ENCODE data around the gene PDGFB.
A peak's percentile ranks its signal among the peaks of the same experiment; 100 is the strongest.

Gene PDGFB

DNA sequence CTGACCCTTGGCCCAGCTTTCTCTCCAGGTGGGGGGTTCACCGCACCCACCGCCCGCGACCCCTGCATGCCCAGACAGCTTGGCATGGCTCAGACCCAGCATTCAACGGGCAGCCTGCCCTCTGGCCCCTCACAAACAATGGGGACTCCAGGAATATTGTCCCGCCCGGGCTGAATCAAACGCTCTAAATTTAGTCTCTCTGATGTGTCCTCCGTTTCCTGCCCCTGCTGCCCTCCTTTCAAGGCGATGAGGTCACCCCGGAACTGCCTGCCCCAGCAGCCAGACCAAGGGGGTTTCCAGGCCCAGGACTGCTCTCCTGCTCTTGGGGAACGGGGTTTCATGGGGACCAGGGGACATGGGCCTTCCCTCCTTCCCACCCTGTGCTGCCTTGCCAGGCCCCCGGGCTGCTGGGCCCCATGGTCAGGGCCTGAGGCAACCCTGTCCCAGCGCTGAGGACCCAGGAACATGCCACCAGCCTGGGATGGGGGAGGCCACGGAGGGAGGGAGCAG lies 10.1 kb upstream of the PDGFB start:
- peak in 1 of 3 experiments; percentile 26 for DNase-seq (ENCODE audit: low read depth in 3 of 3)

DNA sequence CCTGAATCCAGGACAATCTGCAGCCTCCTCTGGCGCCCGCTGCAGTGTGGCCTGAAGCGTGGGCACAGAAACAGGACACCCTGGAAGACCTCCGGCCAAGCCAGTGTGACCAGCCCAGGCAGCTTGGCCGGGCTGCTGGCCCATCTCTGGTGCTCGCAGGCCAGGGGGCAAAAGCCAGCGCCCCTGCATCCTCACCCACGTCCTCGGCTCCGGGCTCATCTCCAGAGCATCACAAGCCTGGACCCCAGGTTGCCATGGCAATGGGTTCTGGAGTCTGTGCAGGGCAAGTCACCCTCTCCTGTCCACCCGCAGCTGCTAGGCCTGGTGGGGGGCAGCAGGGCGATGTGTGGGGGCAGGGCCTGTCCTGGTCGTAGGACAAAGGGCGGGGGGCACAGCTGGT lies 9.3 kb upstream of the PDGFB start:
- no peak for DNase-seq (ENCODE audit: low read depth in 3 of 3)

DNA sequence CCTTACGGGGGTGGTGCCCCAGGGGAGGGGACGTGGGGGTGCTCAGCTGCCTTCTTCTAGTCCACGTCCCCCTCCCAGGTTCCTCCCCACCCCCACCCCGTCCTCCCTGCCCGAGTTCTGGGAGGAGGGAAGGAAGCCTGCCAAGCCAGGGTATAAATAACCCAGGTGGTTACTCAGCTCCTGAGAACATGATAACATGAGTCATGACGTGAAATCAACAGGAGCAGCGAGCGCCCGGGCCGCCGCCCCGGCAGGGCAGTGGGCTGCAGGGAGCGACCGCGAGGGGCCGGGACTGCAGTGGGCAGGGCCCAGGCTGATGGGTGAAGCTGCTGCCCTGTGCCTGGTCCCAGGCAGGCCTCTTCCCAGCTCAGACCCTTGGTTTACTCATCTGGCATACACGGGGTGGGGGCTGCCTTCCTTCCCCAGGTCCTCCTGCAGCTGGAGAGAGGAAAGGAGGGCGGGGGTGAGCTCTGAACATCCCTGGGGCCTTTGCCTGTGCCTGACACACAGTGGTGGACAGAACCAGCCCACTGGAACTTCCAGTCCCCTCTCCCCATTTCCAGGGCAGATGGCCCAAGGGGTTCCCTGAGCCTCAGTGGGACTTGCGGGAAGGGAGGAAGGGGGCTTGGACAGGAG lies 8.8 kb upstream of the PDGFB start:
- DNase-seq (ENCODE audit: low read depth in 3 of 3) = no peak

DNA sequence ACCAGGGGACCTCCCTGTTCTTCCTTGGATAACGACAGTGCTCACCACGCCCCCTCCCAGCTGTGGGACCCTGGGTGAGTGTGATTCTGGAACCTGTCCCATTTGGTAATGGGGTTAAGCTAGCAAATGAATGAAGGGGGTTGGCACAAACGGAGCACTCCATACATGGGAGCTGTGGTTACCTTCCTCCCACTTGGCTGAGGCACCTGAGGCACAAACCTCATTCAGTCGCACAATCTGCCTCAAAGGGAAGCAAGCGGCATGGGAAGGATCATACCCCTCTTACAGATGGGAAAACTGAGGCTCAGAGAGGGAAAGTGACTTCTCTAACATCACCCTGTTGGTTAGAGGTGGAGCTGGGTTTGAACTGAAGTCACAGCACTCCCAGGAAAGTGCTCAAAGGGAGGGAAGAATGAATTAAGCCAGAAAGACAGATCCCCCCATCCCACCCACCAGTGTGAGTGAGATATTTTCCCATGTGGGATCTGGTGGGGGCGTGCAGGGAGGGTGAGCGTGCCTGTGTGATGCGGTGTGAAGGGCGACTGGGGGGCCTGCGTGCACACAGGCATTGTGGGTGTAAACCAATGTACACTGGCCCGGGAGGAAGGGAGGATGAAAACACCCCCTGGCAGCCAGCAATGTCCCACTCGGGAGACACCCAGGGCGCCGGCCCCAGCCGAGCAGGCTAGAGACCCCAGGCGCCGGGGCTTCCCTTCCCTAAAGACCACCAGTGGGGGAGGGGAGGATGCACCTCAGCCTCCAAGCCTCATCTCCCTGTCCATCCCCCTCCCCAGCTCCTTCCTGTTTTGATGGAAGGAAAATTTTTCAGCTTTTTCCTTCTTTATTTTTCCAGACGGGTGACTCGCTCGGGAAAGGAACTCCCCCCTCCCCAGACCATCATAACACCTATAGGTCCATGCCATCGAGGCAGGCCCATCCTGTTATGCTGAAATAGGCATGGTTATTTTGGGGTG lies 8.0 kb upstream of the PDGFB start:
- no peak for DNase-seq (ENCODE audit: low read depth in 3 of 3)

DNA sequence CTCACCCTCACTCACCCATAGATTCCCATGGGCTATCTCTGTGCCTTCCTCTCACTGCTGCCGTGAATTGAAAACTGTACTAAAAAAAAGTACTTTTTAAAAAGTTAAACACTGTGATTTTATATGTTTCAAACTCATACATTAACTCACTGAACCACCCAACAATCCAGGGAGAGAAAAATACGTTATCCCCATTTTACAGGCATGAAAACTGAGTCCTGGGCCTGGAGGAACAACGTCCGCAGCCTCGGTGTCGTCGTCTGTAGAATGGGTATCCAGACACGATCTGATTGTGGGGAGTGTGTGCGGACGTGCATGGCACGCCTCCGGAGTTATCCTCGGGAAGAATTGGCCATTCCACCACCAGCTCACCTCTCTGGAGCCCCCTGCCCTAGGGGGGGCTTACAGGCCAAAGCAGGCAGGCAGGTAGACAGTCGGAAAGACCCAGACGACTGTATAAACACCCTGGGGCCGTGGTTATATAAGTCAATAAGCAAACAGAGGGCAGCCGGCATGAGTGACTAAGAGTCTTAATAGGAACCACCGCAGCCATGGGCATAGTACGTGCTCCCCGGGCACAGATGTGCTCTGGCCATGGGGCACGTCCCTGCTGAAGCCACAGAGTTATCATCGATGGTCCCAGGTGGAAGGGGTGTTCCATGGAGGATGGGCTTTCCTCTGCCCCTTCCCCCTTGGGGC lies 7.1 kb upstream of the PDGFB start:
- DNase-seq (ENCODE audit: low read depth in 3 of 3) = no peak

DNA sequence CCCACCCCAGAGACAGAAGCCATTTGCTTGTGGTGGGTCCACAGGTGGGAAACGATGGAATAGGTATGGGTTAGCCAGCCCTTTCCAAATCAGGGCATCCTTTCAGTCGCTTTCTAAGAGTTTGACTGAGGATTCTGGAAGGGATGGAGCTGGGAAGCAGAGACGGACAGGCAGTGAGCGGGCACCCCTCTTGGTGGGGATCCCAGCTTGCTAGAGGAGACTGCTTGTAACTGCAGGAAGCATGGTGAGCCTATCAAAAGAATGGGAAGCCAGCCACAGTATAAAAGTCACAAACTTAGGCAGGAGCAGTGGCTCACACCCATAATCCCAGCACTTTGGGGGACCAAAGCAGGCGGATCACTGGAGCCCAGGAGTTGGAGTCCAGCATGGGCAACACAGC lies 6.1 kb upstream of the PDGFB start:
- DNase-seq (ENCODE audit: low read depth in 3 of 3) = no peak

DNA sequence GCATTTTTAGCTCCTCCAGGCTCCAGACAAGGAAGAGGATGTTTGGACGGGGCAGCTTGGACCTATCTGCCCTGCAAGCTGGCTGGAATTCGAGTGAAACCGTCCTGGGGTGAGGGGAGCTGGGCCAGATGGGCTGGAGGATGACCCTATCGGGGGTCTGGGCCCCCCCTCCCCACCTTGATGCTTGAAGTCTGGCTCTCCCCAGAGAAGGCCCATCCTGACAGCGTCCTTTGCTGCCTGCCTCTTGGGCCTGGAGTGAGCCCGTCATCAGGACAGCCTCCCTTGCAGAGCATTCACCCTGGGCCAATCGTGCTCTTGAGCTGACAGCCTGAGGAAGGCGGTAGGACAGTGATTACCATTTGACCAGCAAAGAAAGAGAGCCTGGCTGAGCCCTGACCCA lies 5.3 kb upstream of the PDGFB start:
- DNase-seq (ENCODE audit: low read depth in 3 of 3) = no peak

DNA sequence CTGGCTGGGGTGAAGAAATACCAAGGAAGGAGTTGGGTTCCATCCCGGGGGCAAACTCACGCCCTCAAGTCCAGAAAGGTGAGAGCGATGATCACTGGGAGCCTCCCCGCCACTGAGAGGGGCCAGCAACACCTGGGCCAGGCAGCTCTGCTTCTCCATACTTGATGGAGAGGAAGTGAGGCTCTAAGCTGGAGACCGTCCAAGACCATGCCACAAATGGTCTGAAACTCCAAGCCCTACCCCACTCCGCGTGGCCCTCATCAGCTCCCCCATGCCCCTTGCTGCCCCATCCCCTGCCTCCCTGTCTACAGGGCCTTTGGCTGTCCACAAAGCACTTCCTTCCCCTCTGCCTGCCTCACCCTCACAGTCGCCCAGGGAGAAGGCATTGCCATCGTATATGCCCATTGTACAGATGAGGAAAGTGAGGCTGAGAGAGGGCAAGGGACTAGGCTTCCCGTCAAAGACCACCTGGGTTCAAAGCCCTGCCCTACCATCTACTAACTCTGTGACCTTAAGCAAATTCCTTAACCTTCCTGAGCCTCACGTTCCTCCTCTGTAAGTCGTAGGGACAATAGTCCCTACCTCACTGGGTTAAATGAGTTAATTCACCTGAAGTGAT lies 4.4 kb upstream of the PDGFB start:
- no peak for DNase-seq (ENCODE audit: low read depth in 3 of 3)

DNA sequence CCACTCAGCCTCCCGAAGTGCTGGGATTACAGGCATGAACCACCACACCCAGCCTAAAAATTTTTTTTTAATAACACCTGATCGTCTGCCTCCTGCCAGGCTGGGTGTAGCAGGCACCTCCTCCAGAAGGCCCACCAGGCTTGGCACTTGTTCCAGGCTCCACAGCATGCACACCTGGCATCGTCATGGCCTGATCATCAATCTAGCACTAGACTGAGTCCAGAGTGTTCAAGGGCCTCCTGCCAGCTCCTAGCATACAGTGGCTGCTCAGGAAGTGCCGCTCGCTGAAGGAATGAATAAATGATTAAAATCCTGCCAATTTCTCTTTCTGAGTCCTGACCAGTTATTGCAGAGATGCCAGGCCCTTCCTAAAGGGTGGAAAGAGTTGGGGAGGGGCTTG lies 3.5 kb upstream of the PDGFB start:
- DNase-seq (ENCODE audit: low read depth in 3 of 3) = no peak

DNA sequence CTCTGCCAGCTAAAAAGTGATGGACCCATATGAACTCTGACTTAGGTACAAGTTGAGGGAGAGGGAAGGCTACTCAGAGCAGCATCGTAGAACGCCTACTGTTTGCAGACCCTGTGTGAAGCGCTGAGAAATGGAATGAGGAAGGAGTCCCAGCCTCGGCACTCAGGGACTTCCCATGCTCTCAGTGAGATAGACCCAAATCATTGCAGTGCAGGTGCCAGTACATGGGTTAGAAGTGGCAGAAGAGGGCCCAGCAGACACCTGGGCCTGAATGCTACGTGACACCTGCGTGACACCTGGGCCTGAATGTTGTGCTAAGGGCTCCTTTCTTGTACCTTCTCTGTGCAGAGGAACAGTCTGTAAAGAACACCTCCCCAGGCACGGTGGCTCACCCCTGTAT lies 2.6 kb upstream of the PDGFB start:
- no peak for DNase-seq (ENCODE audit: low read depth in 3 of 3)

DNA sequence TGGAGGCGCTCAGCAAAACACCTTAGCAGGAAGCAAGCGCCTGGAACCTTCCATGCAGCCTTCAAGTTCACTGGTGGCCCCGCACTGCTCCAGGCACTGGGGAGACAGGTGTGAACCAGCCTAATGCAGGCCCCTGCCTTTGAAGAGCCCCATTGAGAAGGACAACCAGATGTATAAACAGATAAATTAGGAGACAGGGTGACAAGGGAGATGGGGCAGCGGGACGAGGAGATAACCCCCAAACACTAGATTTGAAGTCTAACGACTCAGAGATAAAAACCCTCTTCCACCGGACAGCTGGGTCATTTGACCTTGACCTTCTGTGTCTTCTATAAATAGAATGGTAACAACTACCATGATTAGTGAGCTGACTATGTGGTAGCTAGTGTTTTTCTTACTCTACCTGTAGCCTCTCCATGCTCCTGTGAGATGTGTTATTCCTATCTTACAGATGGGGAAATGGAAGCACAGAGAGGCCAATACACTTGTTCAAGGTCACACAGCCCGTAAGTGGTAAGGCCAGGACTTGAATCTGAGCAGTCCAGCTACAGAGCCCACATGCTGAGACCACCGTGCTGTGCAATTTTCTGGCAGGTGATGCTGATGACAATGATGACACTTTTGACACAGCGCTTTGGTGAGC lies 2.0 kb upstream of the PDGFB start:
- no peak for DNase-seq (ENCODE audit: low read depth in 3 of 3)

DNA sequence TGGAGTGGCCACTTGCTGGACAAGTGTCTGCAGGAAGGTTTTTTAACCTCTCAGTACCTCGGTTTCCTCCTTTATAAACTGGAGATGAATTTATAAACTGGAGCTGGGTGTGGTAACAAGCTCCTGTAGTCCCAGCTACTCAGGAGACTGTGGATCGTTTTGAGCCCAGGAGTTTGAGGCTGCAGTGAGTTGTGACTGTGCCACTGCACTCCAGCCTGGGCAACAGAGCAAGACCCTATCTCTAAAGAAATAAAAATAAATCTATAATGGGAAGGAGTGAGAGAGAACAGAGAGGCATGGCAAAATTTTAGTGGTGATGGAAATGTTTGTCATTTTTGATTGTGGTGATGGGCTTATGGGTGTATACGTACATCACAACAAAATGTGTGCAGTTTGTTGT lies 1.4 kb upstream of the PDGFB start:
- no peak for DNase-seq (ENCODE audit: low read depth in 3 of 3)

DNA sequence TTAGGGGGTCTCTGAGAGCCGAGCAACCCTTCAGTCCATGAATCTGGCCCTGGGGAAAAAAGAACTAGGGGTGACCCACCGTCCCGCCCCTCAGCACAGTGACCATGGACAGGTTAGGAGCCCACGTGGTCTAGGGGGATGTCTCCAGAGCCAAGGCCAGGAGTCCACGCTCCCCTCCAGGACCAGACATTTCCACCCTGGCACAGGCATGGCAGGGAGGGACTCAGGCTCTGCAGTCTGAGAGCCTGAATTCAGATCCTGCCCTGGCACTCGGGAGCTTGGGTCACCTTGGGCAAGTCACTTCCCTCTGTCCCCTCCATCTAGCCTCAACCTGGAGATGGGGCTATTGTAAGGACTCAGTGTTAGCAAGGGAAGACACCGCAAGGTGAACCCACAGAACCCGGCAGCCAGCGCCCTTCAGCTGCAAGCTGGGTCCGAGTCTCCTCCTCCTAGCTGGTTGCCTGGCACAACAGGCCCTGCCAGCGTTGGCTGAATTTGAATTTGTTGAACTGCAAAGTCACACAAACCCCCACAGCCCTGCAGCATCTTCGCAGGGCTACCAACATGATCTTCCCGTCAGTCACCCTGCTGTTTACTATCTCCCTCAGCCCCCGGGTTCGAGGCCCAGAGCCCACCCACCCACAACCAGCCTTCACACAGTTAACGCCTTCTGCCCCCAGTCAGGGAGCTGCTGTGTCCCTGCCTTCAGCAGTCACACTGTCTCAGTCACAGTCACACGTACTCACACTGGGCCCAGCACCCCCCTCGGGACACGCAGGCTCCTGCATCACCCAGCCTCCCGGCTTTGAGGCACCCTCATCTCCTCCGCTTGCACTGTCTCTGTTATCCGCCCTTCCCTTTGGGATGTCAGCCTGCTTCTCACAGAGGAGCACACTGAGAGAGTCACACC lies 603 bp upstream of the PDGFB start:
- DNase-seq (ENCODE audit: low read depth in 3 of 3) = no peak

DNA sequence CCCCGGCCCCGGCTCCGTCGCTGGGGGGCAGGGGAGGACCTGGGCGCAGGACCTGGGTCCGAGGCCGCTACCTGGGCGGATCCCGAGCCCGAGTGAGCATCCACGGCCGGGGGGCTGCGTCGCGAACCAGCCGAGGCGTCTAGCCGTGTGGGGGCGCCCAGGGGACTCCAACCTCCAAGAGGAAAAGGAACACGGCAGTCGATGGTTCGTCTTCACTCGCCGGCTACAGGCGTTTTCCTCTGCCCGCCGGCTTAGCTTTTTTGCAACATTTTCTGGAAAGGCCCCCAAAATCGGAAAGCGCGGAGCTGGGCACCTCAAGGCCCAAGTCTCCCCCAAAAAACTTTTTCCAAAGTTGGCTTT lies 666 bp downstream of the PDGFB start:
- no peak for DNase-seq (ENCODE audit: low read depth in 3 of 3)

DNA sequence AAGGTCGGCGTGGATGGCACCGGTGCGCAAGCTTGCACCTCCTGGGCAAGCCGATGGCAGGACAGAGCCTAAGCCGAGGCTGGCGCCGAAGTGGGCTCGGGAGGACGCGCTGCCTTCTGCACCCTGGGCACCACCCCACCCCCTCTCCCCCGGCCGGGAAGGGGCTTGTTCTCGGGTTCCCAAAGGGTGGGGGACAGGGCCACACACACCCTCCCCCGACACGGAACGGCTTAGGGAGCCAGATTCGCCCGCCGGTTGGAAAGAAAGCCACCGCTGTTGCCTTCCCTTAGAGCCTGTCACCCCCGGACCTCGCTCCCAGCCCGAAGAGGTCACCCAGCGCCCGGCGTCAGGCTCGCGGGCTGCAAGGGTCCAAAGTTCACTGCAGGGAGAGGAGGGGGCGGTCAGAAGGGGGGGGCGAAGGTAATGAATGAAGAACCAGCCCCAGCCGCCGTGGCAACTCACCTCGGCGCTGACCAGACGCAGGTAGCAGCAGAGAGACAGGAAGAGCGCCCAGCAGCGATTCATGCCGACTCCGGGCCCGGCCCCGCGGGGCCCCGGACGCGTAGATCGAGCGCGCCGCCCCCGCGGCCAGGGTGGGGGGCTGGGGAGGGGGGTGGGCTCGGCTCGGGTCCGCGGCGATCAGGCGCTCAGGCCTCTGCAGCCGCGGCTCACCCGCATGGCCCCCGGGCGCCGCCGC lies 1.2 kb downstream of the PDGFB start:
- DNase-seq (ENCODE audit: low read depth in 3 of 3) = no peak

DNA sequence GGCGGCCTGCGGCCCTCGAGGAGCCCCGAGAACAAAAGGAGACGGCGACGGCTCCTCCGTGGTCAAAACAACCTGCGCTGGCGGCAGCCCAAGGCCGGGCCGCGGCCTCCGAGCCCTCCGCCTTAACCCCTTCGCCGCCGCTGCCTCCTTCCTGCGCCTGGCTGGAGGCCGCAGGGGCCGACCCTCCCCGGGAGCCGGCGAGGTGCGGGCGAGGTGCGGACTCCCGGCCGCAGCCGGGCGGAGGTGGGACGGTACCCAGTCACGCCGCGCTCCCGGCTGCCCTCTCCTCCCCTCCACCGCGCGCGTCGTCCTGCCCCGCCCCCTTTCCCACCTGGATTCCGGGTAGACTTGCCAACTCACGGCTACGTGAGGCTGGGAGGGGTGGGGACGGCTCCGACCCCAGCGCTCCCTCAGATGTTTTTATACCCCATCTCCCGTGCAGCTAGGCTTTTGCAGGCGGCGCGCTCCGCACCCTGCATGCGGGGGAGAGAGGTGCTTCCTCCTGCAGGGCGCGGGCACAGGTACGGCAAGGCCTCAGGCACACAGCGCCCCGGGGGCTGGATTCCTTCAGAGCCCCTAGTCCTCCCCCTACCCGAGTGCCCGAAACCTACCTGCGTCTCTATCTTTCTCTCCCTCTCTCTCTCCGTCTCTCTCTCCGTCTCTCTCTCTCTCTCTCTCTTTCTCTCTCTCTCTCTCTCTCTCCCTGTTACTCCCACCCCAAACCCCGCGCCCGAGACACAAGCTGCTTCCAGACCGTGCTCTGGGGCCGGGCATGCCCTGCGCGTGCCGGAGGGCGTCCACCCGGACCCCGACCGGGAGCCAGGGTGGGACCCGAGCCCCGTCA lies 2.0 kb downstream of the PDGFB start:
- no peak for DNase-seq (ENCODE audit: low read depth in 3 of 3)

DNA sequence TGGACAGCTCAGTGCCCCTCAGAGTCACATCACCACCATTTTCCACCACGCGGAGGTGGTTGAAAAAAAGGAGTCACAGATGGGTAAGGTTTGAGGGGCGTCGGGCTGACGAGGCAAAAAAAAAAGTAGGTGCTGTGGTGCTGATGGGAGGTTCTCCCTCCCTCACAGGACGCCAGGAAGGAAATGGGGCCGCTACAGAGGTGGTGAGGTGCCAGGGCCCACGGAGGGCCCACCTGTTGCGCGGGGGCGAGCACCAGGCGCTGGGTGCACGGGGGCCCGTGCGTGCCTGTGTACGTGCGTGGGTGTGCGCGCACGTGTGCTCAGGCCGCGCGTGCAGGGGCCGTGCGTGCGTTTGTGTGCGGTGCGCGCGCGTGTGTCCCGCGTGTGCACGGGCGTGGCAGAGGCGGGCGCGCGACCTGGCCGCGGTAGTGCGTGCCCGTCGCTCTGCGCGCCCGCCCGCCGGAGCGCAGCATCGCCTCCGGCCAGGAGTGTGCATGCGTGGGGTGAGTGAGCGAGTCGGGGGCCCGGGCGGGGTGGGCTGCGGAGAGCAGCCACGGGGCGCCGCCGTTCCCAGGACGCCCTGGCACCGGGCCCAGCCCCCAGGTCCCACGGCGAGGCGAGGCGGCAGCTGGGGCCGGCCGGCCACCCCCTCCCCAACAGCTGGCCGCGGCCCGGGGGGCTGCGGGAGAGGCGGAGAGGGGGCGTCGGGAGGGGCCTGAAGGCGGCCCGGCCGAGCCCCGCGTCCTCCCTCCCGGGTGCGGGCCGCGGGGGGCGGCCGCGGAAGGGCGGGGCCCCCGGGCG lies 2.8 kb downstream of the PDGFB start:
- peak in 2 of 3 experiments; percentile 55 for DNase-seq (ENCODE audit: low read depth in 3 of 3)
